IPS-20b (cell line): Measurements from ENCODE around the gene NCLN.
"Not testable (repeated sequence)": the region's sequence is repeated elsewhere in the genome, so short reads cannot be mapped to it uniquely, and the experiment has no call there.

ENCODE experiments used
- H3K27ac ChIP-seq: one replicate; pipeline ENCODE4 v1.5.1; 2013; ENCODE audit warnings: low read length
- H3K27me3 ChIP-seq: 2 replicates; pipeline ENCODE4 v1.6.1; 2013; ENCODE audit warnings: mild to moderate bottlenecking, low read length, inconsistent platforms; ENCODE audit not compliant: insufficient read depth
- H3K36me3 ChIP-seq: 2 replicates; pipeline ENCODE4 v1.6.1; 2013; ENCODE audit warnings: low read depth, mild to moderate bottlenecking, inconsistent platforms, low read length, moderate library complexity; ENCODE audit not compliant: insufficient read depth
- H3K4me1 ChIP-seq: 2 replicates; pipeline ENCODE4 v1.6.1; 2013; ENCODE audit warnings: mild to moderate bottlenecking, control low read depth, inconsistent platforms, low read length, moderate library complexity; ENCODE audit not compliant: insufficient read depth
- H3K4me3 ChIP-seq: 2 replicates; pipeline ENCODE4 v1.5.1; 2013; ENCODE audit warnings: mild to moderate bottlenecking, low read length, inconsistent platforms
- H3K9ac ChIP-seq: 2 replicates; pipeline ENCODE4 v1.6.1; 2013; ENCODE audit warnings: low read depth, mild to moderate bottlenecking, inconsistent platforms, low read length, moderate library complexity
- H3K9me3 ChIP-seq: 2 replicates; pipeline ENCODE4 v1.6.1; 2013; ENCODE audit warnings: mild to moderate bottlenecking, low read depth, low read length, inconsistent platforms; ENCODE audit not compliant: insufficient read depth

NCLN gene

DNA sequence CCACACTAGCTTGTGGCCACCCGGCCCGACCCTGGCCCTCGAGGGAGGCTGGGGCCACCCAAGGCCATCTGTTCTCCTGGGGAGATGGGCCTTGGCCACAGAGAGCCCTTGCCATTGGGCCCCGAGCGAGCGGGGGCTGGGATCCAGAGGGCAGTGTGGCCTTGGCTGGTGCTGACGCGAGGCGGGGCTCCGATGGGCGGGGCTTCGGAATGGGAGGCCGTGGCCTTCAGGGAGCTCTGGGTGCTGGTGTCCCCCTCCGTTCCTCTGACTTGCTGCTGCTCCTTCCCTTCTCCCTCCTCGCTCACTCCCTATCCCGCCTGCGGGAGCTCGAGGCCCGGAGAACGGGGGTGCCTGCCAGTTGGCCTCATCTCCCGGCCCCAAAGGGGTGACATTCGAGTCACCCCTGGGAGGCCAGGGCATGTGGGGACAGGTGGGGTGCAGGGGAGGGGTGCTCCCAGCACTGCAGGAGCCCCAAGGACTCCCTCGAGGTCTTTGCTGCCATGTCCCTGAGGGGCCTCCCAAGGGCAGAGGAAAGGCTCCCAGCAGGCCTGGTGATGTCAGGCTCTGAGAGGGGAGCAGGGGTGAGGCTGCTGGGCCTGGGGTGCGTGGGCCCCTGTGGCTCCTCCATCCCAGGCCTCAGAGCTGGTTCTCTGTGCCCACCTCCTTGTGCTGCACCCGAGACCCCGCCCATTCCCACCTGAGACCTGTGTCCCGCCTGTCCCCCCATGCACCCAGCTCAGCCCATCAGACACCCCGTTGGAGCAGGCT lies 4.2 kb downstream of the NCLN start:
- H3K27me3 ChIP-seq: no peaks in the 10 kb centered on the region
- peaks cover 17% of the 10 kb centered on the region; the same call in 1 of the 2 replicates for H3K36me3 ChIP-seq
- H3K27ac ChIP-seq: no peak overlapping the region

DNA sequence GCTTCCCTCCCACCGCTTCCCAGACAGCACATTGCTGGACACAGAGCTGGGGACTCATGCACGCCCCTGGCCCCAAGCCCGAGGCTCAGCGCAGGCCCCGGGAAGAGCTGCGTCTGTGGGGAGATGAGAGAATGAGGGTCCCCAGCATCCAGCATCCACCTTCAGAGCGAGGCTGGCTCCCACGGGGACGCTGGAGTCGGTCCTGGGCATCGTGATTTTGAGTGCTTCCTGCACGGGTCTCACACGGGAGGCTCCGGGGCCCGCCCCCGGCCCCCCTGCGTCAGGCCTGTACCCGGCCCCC lies 4.7 kb downstream of the NCLN start:
- Histone ChIP-seq H3K4me1 (peaks cover 5% of the 10 kb centered on the region; the same call in 1 of the 2 replicates), H3K9ac (no peak overlapping the region), H3K4me3 (no peak overlapping the region), H3K9me3 (no peaks in the 10 kb centered on the region), H3K36me3 (peaks cover 17% of the 10 kb centered on the region; the same call in 1 of the 2 replicates), H3K27me3 (no peaks in the 10 kb centered on the region), H3K27ac (no peak overlapping the region)

More for the DNA sequence above, 4.2 kb downstream of the NCLN start:
- Histone ChIP-seq H3K4me3 (no peak overlapping the region), H3K4me1 (peaks cover 5% of the 10 kb centered on the region; the same call in 1 of the 2 replicates), H3K9me3 (no peaks in the 10 kb centered on the region), H3K9ac (no peak overlapping the region)

DNA sequence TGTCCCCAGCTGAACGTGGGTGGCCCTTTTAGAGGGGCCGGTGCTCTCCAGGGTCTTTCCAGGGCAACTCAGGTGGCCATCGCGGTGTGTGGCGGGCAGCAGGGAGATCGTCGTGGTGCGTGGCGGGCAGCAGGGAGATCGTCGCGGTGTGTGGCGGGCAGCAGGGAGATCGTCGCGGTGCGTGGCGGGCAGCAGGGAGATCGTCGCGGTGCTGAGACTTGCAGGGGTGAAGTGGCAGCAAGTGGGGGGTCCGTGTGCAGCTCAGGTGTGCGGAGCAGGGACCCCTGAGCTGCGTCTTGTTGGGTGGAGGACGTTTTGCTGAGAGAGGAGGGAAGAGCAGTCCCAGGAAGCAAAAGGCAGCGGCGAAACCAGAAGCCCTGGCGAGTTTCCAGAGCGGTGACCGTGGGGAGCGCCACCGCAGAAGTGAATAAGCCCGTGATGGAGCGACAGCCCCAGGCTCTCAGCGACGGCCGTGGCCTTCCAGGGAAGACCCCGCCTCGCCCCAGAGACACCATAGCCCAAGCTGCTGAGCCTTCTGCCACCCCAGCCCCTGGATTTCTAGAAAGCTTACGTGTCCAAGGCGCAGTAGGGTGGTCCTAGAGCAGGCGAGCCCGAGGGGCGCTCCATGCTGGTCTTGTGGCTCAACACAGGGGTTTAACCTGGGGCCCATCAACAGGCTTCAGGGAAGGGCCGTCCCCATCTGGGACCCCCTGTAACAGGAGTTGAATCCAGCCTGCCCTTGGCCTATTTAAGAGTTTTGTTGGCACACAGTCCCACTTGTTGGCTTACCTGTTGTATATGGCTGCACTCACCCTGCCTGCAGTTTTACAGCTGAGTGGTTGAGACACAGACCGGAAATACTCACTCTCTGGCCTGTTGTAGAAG lies 5.4 kb downstream of the NCLN start:
- Histone ChIP-seq H3K4me3 (no peak overlapping the region), H3K9me3 (no peaks in the 10 kb centered on the region), H3K4me1 (peaks cover 5% of the 10 kb centered on the region; the same call in 1 of the 2 replicates), H3K27me3 (no peaks in the 10 kb centered on the region), H3K27ac (no peak overlapping the region), H3K9ac (no peak overlapping the region), H3K36me3 (peaks cover 23% of the 10 kb centered on the region)

DNA sequence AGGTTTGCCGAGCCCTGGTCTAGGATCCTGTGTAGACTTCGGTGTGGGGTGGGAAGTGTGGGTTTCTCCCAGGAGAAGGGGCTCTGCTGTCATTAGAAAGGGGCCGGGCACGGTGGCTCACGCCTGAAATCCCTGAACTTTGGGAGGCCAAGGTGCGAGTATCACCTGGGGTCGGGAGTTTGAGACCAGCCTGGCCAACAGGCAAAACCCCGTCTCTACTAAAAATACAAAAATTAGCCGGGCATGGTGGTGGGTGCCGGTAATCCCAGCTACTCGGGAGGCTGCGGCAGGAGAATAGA lies 6.0 kb downstream of the NCLN start:
- not testable (repeated sequence) for H3K27me3 ChIP-seq, H3K4me3 ChIP-seq, H3K27ac ChIP-seq, H3K9me3 ChIP-seq, H3K4me1 ChIP-seq, H3K9ac ChIP-seq
- H3K36me3 ChIP-seq: peaks cover 23% of the 10 kb centered on the region

DNA sequence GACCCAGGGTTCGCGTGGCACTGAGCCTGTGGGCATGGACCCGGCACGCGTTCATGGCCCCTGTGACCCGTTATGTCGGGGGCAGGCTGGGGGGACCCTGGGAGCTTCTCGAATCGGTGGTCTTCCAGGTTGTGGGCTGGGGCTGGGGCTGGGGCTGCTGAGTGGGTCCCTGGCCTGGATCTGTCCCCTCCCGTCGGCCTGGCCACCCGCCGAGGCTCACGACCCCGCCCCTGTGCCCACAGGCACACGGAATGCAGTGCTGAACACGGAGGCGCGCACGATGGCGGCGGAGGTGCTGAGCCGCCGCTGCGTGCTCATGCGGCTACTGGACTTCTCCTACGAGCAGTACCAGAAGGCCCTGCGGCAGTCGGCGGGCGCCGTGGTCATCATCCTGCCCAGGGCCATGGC lies 6.5 kb downstream of the NCLN start:
- no peaks in the 10 kb centered on the region for H3K27me3 ChIP-seq
- no peak overlapping the region for H3K4me3 ChIP-seq
- no peak overlapping the region for H3K27ac ChIP-seq
- H3K36me3 ChIP-seq: peaks cover 23% of the 10 kb centered on the region
- H3K4me1 ChIP-seq: peaks cover under 1% of the 10 kb centered on the region; the same call in 1 of the 2 replicates
- no peak overlapping the region for H3K9ac ChIP-seq
- H3K9me3 ChIP-seq: no peaks in the 10 kb centered on the region

DNA sequence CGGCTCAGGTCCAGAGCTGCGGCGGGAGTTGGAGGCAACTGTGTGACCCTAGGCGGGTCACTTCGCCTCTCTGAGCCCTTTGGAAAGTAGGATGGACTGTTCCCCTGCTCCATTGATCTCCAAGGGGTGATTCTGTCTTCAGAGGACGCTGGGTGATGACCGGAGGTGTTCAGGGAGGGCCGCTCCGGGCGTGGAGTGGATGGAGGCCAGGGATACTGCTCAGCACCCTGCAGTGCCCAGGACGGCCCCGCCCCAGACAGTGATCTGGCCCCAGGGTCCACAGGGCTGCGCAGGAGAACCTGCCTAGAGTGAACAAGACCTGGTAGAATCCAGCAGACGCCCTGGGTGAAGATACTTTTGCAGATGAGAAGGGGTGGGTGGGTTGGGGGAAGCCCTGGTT lies 7.0 kb downstream of the NCLN start:
- Histone ChIP-seq H3K9ac (no peak overlapping the region), H3K36me3 (peaks cover 23% of the 10 kb centered on the region), H3K4me3 (no peak overlapping the region), H3K27me3 (no peaks in the 10 kb centered on the region), H3K9me3 (no peaks in the 10 kb centered on the region), H3K27ac (no peak overlapping the region), H3K4me1 (no peaks in the 10 kb centered on the region)

DNA sequence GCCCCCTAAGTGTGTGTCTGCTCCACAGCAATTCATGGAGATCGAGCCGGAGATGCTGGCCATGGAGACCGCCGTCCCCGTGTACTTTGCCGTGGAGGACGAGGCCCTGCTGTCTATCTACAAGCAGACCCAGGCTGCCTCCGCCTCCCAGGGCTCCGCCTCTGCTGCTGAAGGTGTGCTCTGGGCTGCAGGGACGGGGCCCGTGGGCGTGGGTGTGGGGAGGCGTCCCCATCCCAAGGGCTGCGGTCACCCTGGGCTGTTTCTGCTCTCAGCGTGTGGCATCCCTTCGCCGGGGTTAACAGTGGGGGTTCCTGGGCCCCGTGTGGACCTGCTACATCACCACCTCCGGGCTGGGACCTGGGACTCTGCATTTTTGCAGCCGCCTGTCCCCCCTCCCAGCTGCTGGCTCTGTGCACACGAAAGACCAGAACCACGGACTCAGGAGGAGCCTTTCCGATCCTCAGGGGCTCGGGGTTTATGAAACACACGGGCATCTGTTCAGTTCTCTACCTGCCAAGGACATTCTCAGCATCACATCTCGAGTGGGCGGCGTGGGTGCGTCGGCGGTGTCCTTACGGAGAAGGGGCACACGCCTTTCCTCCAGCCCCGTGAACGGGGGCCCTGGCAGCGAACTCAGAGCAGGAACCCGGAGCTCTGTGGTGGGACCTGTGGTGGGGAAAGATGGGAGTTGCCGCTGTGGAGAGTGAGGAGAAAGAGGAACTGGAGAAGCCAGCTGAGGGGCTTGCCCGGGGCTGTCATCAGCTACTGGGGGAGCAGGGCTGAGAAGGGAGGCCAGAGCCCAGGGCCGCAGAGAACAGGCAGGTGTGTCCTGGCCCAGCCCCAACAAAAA lies 7.8 kb downstream of the NCLN start:
- no peak overlapping the region for H3K27ac ChIP-seq
- no peak overlapping the region for H3K9ac ChIP-seq
- H3K4me1 ChIP-seq: no peaks in the 10 kb centered on the region
- H3K36me3 ChIP-seq: peaks cover 24% of the 10 kb centered on the region
- H3K27me3 ChIP-seq: no peaks in the 10 kb centered on the region
- H3K4me3 ChIP-seq: no peak overlapping the region
- H3K9me3 ChIP-seq: no peaks in the 10 kb centered on the region

DNA sequence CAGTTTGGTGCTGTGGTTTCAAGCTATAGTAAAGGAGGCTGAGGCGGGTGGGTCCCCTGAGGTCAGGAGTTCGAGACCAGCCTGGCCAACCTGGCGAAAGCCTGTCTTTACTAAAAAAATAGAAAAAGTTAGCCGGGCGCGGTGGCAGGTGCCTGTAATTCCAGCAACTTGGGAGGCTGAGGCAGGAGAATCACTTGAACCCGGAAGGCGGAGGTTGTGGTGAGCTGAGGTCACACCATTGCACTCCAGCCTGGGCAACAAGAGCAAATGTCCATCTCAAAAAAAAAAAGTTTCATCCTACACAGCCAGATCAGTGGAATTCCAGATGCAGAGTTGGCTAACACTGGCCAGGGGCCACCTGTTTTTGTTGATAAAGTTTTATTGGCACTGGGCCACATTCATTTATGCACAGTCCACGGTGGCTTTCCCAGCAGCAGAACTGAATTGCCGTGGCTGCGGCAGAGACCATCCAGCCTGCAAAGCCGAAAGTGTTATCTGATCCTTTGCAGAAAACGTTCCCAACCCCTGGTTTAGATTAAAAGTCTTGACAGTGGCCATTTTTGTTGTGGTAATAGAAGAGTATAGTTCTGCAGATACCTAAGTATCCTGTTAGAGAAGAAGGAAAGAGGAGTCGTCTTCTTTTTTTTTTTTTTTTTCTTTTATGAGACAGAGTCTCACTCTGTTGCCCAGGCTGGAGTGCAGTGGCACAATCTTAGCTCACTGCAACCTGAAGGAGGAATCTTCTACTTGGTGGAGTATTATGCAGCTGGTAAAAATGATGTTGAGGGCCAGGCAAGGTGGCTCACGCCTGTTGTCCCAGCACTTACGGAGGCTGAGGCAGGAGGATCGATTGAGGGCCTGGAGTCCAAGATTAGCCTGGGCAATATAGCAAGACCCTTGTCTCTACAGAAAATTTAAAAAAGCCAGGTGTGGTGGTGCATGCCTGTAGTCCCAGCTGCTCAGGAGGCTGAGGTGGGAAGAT lies 8.7 kb downstream of the NCLN start:
- no peaks in the 10 kb centered on the region for H3K9me3 ChIP-seq
- no peak overlapping the region for H3K9ac ChIP-seq
- no peaks in the 10 kb centered on the region for H3K4me1 ChIP-seq
- peaks cover 19% of the 10 kb centered on the region for H3K36me3 ChIP-seq
- H3K27ac ChIP-seq: no peak overlapping the region
- H3K4me3 ChIP-seq: no peak overlapping the region
- H3K27me3 ChIP-seq: no peaks in the 10 kb centered on the region

DNA sequence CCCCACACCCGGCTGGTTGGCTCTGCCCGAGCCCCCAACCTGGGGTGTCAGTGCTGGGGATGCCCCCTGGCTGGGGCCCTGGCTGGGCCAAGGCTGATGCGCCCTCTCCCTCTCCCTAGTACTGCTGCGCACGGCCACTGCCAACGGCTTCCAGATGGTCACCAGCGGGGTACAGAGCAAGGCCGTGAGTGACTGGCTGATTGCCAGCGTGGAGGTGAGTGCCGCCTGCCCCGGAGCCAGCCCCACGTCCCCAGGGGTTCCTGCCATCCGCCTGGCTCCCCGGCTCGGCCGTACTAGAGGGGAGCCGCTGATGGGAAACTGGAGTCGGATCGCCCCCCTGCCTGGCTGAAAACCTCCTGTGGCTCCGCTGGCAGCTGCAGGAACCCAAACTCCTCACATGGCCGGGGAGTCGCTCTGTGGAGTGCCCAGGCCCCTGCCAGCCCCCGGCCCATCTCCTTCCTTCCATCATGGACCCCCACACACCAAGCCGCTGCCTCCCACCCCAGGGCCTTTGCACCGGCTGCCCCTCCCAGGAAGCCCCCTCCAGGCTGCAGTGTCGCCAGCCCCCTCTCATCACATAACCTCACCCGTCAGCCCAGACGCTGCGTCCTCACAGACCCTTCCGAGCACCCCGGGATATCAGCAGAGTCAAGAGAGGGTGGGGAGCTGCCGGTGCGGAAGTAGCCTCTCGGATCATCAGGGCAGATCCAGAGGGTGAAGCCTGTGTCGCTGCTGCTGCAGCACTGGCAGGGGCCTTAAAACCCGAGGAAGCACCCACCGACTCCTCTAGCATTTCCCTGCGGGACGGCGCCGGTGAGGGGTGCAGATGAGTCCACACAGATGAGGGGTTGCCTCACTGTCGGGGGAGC lies 10.6 kb downstream of the NCLN start:
- H3K4me3 ChIP-seq: no peak overlapping the region
- H3K9ac ChIP-seq: no peak overlapping the region
- H3K4me1 ChIP-seq: no peaks in the 10 kb centered on the region
- peaks cover 24% of the 10 kb centered on the region for H3K36me3 ChIP-seq
- no peak overlapping the region for H3K27ac ChIP-seq
- H3K9me3 ChIP-seq: no peaks in the 10 kb centered on the region
- H3K27me3 ChIP-seq: no peaks in the 10 kb centered on the region

DNA sequence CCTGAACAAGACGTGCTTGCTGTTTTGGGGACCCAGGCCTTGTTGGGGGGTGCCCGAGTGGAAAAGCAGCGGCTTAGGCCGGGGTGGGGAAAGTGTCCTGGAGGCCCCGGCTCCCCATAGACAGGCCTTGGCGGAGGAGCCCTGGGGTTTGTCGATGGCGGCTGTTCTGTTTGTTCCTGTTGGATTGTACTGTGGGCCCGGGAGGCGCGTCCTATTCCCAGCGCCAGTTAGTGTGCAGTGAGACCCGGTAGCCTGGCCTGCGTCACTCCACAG lies 11.1 kb downstream of the NCLN start:
- H3K27ac ChIP-seq: no peak overlapping the region
- H3K27me3 ChIP-seq: no peaks in the 10 kb centered on the region
- no peaks in the 10 kb centered on the region for H3K4me1 ChIP-seq
- no peak overlapping the region for H3K9ac ChIP-seq
- peaks cover 24% of the 10 kb centered on the region for H3K36me3 ChIP-seq
- no peaks in the 10 kb centered on the region for H3K9me3 ChIP-seq
- no peak overlapping the region for H3K4me3 ChIP-seq
